ENCODE results near the gene AQP11.
"Not testable (repeated sequence)": the region's sequence is repeated elsewhere in the genome, so short reads cannot be mapped to it uniquely, and the experiment has no call there.

The AQP11 gene

GRCh38 chr11:77589521-77590193 lies at the start of gene AQP11:
TSS of gene AQP11 (plus strand) at chr11:77589953. CDS start at chr11:77589993, 40 bp downstream.
- peak; percentile 55 to 59 for DNase-seq (ENCODE audit: low read depth in 2 of 2)

GRCh38 chr11:77542296-77542695 lies 47.5 kb upstream of the AQP11 start:
- no peak for DNase-seq (ENCODE audit: low read depth in 2 of 2)

GRCh38 chr11:77547047-77547836 lies 42.5 kb upstream of the AQP11 start:
- no peak for DNase-seq (ENCODE audit: low read depth in 2 of 2)

GRCh38 chr11:77547863-77548551 lies 41.7 kb upstream of the AQP11 start:
- DNase-seq (ENCODE audit: low read depth in 2 of 2) = no peak

GRCh38 chr11:77548552-77549445 lies 41.0 kb upstream of the AQP11 start:
- no peak for DNase-seq (ENCODE audit: low read depth in 2 of 2)

- DNase-seq (ENCODE audit: low read depth in 2 of 2) = not testable (repeated sequence)
Observed at GRCh38 chr11:77551426-77551825, 38.3 kb upstream of the AQP11 start.

- DNase-seq (ENCODE audit: low read depth in 2 of 2) = no peak
Observed at GRCh38 chr11:77557553-77557952, 32.2 kb upstream of the AQP11 start.

GRCh38 chr11:77558380-77558779 lies 31.4 kb upstream of the AQP11 start:
- no peak for DNase-seq (ENCODE audit: low read depth in 2 of 2)

- no peak for DNase-seq (ENCODE audit: low read depth in 2 of 2)
Observed at GRCh38 chr11:77559686-77560401, 29.9 kb upstream of the AQP11 start.

- DNase-seq (ENCODE audit: low read depth in 2 of 2) = no peak
Observed at GRCh38 chr11:77560605-77561004, 29.1 kb upstream of the AQP11 start.

GRCh38 chr11:77561257-77561656 lies 28.5 kb upstream of the AQP11 start:
- DNase-seq (ENCODE audit: low read depth in 2 of 2) = no peak

GRCh38 chr11:77568306-77568705 lies 21.4 kb upstream of the AQP11 start:
- DNase-seq (ENCODE audit: low read depth in 2 of 2) = no peak

- DNase-seq (ENCODE audit: low read depth in 2 of 2) = no peak
Observed at GRCh38 chr11:77568916-77569675, 20.7 kb upstream of the AQP11 start.

GRCh38 chr11:77569676-77570070 lies 20.1 kb upstream of the AQP11 start:
- DNase-seq (ENCODE audit: low read depth in 2 of 2) = no peak

- DNase-seq (ENCODE audit: low read depth in 2 of 2) = not testable (repeated sequence)
Observed at GRCh38 chr11:77570896-77571295, 18.9 kb upstream of the AQP11 start.

- not testable (repeated sequence) for DNase-seq (ENCODE audit: low read depth in 2 of 2)
Observed at GRCh38 chr11:77575428-77575827, 14.3 kb upstream of the AQP11 start.

GRCh38 chr11:77580712-77581337 lies 8.9 kb upstream of the AQP11 start:
- no peak for DNase-seq (ENCODE audit: low read depth in 2 of 2)

- no peak for DNase-seq (ENCODE audit: low read depth in 2 of 2)
Observed at GRCh38 chr11:77589181-77589520, 602 bp upstream of the AQP11 start.

- no peak for DNase-seq (ENCODE audit: low read depth in 2 of 2)
Observed at GRCh38 chr11:77590194-77590782, 535 bp downstream of the AQP11 start.
